HepG2 (cell line): ENCODE data around the gene ADAD2.

Experiments
- ATAD3A ChIP-seq: sonication (generic); formaldehyde crosslinking; IDR thresholded peaks from 2 replicates; pipeline ENCODE4 v1.4.0; 2020; ENCODE audit warnings: missing genetic modification reagents
- CTCF ChIP-seq: sonication (generic); formaldehyde crosslinking; IDR thresholded peaks from 2 replicates; pipeline ENCODE4 v1.5.0; 2020; ENCODE audit warnings: mild to moderate bottlenecking, missing genetic modification reagents, moderate library complexity
- DMAP1 ChIP-seq: IDR thresholded peaks from 2 replicates; pipeline ENCODE4 v1.6.1; 2016
- MATR3 ChIP-seq: sonication (generic); formaldehyde crosslinking; IDR thresholded peaks from 2 replicates; pipeline ENCODE4 v1.4.0; 2020; ENCODE audit warnings: missing genetic modification reagents
- POLR2A ChIP-seq, 2 experiments: IDR thresholded peaks; 2 replicates each; pipeline ENCODE4 v1.6.1; 2011; ENCODE audit warnings: low read depth in 2 of 2, low read length in 2 of 2, mild to moderate bottlenecking in 1 of 2, moderate library complexity in 1 of 2; ENCODE audit not compliant: insufficient read depth in 1 of 2
- POLR2AphosphoS5 ChIP-seq: IDR thresholded peaks from 2 replicates; pipeline ENCODE4 v1.6.1; 2012; ENCODE audit warnings: low read depth, low read length
- RERE ChIP-seq: IDR thresholded peaks from 2 replicates; pipeline ENCODE4 v1.6.1; 2016; ENCODE audit warnings: low read depth, missing genetic modification reagents, missing compliant biosample characterization
- ZEB1 ChIP-seq: IDR thresholded peaks from 2 replicates; pipeline ENCODE4 v1.6.1; 2012; ENCODE audit warnings: mild to moderate bottlenecking, low read depth, inconsistent platforms; ENCODE audit not compliant: insufficient replicate concordance
- ZNF3 ChIP-seq: IDR thresholded peaks from 2 replicates; pipeline ENCODE4 v1.7.0; 2017; ENCODE audit warnings: inconsistent platforms
- ZNF333 ChIP-seq: sonication (generic); formaldehyde crosslinking; IDR thresholded peaks from 2 replicates; pipeline ENCODE4 v1.4.0; 2020; ENCODE audit warnings: mild to moderate bottlenecking, missing genetic modification reagents, borderline replicate concordance

GRCh38 chr16:84232060-84232459 lies 41.1 kb downstream of the ADAD2 start:
- TF ChIP-seq DMAP1 (CRISPR knock-in tag) = no peak
- TF ChIP-seq POLR2A (IDR thresholded peaks at IDR 0.05; ENCODE audit: insufficient read depth in 1 of 2, low read depth in 2 of 2, low read length in 2 of 2) = no peak
- no peak for TF ChIP-seq CTCF (CRISPR knock-in tag)
- TF ChIP-seq ZEB1 = no peak
- no peak for TF ChIP-seq ATAD3A
- TF ChIP-seq POLR2AphosphoS5 = no peak
- no peak for TF ChIP-seq RERE
- no peak for TF ChIP-seq ZNF333
- TF ChIP-seq ZNF3 (CRISPR knock-in tag) = no peak
- no peak for TF ChIP-seq MATR3 (CRISPR knock-in tag)
